T-helper 22 cell (primary cell): Measurements from ENCODE around the gene ALKAL2.

Experiments used
- DNase-seq: peaks from one replicate; pipeline ENCODE4 v3.0.0-alpha.2; 2020; ENCODE audit warnings: low read depth

The ALKAL2 gene

GRCh38 chr2:290090-290722 lies 2.3 kb upstream of the ALKAL2 start:
- no peak for DNase-seq

- DNase-seq, result no peak
These were observed 1.6 kb upstream of the ALKAL2 start for GRCh38 chr2:289362-290089.

DNA sequence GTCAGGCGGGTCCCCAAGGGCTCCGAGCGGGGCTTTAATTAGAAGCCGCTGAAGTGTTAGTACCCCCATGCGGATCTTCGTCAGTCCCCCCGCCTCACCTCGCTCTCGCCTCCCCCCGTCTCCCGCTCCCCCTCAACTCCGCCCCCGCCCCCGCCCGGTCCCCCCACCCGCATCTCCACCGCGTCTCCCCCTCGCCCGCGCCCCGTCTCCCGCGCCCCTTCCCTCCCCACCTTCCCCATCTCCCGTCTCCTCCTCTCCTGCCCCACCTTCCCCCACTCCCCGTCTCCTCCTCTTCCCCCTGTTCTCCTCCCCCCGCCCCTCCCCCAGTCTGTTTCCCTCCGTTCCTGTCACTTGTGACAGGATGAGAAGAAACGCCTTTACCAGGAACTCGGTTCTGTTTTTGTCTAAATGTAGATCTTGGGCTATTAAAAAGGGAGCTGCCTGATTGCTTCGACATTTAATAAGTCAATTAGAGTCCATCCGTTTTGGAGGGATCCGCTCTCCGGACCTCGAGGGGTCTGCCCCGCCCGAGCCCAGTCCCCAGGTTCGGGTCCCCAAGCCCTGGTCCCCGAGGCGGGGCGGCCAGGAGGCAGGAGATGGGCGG lies 969 bp upstream of the ALKAL2 start:
- DNase-seq, result no peak

- DNase-seq, result no peak
These were observed 413 bp downstream of the ALKAL2 start for GRCh38 chr2:287471-287885.

GRCh38 chr2:286774-287392 lies 1.0 kb downstream of the ALKAL2 start:
- no peak for DNase-seq

DNA sequence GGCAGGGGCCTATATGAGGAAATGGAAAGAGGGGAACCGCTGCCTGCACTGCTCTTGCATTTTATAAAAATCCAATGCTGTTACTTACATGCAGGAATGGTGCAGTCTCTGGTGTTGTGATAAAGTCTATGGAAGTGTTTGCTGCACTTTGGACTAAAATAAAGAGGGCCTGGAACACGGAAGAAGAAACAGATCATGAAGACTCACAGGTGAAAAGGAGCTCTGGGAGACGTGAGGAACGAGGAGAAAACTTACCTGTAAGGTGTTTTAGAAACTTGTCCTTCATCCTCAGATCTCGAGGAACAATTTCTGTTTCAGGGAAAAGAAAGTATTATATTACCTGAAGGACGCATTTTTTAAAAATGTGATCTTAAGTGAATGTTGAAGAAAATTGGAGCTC lies 1.9 kb downstream of the ALKAL2 start:
- no peak for DNase-seq

GRCh38 chr2:285531-285930 lies 2.4 kb downstream of the ALKAL2 start:
- no peak for DNase-seq

DNA sequence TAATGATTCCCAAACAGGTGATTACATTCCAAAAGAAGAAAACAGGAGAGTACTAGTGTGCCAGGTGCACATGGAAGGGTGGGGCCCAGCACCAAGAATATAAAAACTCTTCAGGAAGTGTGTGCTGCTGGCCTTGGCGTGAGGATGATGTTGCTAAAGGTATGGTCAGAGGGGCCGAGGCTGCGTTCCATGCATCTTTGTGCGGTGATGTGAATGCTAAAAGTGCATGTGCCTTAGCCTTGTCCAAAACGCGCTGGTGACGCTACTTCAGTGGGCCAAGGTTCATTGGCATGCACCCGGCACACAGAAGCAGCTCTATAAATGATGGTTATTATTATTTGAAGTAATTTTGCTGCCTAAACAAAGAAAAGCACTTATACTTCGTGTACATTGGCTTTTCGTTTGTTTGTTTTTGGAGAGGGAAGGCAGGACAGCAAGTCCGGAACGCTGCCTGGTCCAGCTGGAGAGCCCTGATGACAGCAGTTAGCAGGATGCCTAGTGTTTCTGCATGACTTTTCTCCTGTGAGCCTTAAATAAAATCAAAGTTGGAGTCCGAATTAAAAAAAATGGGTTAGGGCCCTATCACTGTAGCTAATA lies 2.9 kb downstream of the ALKAL2 start:
- DNase-seq, result no peak

DNA sequence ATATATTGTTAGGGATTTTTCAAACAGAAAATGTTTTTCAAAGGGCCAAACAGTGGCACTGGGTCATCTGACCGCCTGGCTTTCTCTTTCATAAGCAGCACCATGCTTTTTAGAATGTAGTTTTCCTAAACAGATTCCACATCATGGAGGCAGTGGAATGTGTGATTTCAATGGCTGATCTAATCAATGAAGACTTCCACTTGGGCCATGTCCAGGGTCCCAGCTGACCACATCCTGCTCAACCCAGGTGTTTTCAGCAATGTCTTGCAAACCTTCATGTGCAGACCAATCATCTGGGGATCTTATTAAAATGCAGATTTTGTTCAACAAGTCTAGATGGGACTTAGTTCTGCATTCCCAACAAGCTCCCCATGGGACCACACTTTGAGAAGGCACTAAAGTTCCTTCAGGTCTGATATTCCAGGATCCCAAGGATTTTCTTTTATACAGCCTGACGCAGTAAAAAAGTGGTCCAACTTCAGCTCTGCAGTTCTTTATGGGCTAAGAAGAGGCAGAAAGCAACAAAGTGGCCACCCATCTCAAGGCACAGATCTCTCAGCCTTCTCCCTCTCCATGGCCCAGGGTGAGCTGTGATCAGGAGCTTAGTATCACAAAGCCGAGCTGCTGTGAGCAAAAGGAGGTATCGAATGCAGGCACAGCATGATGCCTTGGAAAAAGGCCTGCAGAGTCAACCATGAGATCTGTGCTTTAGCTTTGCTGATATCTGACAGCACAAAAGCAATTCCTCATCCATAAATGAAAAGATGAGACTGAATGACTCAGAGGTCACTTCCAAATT lies 3.7 kb downstream of the ALKAL2 start:
- no peak for DNase-seq

DNA sequence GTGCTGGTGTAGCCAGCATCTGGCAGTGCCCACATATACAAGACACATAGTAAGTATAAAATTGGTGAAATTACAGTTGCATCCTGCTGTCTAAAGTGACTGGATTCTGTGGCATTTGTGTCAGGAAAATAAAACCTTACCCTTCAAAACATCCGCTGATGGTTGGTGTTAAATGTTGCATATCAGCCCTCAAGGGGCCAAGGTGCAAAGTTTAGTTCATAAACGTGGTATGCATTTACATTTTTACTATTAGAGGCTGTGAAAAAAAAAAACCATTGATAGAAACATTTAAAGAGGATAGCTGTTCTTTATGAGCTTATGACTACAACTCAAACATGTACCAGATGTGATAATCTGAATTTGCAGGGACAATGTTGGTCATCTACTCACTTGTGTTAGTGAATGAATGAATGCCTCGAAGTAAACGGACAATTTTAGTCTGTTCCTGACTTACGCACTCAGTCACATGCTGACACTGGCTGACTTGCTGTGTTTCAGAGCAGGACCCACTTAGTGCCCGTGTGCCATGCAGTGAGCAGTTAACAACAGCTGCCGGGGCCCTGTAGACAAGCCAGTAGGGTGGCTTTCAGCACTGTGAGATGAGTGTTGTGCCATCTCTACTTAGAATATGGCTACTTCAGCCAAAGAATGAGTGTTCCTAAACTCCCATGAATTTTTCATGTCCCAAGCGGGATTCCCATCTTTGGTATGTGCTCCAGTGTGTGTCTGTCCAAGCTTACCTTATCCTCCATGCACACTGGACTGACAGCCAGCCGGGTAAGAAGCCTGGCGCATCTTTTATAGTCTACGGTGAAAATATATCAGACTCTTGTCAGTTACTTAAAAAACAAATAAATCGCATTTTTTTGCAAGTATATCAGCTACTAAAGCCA lies 5.3 kb downstream of the ALKAL2 start:
- DNase-seq, result no peak

- no peak for DNase-seq
These were observed 6.5 kb downstream of the ALKAL2 start for GRCh38 chr2:281381-281780.

DNA sequence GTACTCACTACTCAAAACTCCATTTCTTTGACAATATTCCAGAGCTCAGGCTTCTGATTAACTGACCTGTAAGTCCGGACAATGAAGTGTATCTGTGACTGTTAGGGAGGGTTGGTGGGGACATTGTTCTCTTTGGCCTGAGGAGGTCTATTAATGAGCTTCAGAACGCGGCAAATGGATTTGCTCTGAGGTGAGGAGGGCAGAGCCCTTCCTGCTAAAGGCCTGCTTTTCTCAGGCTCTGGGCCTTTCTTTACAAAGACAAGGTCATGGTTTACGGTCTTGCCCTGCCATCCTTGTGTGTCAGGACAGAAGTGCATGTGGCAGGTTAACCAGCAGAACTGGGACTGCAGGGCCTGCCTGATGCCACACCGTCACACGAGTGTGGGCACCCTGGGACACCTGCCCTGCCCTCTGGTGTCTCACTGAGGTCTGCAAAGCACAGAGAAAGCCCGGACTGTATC lies 7.2 kb downstream of the ALKAL2 start:
- no peak for DNase-seq

DNA sequence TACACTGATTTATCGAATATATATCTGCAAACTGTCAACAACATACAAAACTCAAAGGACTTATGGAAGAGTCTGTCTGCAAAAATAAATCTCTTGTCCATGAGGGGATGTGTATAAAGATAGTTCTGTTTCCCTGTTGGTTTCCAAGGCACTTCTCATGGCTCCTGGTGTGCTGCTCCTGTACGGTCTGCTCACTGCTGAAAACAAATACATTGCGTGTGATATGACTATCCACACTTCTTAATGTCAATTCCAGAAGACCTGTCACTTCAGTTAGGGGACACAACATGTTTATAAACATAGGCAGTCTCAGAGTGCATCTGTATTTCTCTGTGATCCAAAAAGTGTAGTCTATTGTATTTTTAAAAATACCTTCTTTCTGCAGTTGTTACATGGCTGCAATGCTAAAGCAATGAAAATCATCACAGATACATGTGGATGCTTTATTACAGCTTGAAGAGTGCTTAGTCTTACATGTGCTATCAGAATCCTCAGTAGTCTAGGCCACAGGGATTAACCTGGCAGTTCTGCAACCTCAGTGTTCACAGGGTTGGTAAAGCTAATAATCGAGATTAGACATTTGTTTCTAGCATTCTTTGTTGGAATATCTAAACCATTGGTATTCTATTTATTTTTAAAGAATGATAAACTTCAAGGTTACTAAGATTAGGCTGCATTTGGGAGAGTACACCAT lies 7.8 kb downstream of the ALKAL2 start:
- no peak for DNase-seq

DNA sequence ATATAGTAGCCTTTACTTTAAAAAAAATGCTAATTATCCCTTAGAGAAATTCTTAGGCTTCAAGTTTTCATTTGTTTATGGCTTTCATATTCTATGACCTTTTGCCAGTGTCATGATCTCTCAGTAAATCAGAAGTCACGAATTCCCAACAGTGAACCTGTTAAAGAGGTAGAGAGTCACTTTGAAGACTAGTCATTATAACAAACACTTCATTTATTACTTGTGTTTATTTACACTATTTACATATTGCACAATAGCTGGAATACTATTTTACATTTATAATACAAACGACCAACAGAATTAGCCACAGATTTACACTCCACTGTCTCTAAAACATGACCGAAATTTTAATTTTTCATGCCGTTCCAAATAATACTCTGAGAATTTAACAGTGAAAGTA lies 8.5 kb downstream of the ALKAL2 start:
- DNase-seq, result no peak

DNA sequence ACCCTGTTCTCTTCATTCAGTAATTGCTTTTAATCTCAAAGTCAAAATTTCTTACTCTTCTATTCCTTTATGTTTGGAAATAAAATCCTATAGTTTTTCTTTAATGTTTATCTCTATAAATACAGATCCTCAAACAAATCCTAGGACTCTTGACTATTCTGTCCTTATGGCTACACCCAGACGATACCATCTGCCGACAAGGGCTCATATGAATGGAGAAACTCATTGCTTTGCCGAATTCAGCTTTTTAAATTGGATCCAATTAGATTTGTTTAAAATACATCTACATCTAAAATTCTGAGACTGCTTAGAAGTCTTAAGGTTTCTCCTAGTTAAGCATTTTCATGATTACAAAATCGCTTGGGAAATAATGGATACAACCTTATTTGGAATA lies 9.0 kb downstream of the ALKAL2 start:
- no peak for DNase-seq

DNA sequence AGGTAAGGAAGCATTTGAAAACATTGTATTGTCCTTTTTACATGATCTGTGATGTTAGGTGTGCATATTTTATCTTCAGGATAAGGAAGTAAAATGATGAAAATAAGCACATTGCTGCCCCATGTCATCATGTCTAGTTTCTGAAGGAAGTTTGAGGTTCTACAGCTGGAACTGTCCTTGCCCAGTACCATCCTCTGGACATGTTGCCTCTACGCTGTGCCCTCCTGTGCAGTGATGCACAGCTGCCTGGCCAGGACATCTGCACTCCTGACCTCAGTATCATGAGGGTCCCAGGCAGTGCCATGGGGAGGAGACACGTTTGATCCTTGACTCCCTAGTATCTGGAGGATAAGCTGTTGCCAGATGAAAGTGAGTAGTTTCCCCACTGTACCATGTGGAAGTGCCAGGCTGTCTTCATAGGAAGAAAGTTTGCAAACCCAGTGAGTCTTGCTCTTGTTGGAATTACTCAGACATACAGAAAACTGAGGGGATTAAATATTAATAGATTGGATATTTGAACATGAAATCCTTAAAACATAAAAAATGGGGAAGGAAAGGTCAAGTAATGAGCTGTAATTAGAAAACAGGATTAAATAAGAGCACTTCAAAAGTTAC lies 9.5 kb downstream of the ALKAL2 start:
- DNase-seq, result no peak

- no peak for DNase-seq
These were observed 12.4 kb downstream of the ALKAL2 start for GRCh38 chr2:275466-275865.

DNA sequence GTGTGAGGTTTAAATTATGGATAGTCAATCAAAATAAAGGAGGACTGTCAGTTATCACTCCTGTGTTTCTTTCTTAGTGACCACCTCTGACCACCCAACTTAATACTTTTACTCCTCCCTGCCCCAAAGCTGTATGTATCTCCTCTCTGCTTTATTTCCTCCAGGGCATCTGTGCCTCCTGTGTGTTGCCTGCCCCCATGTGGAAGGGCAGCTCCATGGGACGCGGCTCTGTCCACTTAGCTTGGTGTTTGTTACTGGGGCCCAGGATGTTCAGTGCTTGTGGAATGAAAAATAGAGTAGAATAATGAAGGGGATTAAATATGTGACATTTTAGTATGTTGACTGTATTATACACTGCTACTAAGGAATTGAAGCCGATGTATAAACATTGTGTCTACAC lies 13.4 kb downstream of the ALKAL2 start:
- no peak for DNase-seq

DNA sequence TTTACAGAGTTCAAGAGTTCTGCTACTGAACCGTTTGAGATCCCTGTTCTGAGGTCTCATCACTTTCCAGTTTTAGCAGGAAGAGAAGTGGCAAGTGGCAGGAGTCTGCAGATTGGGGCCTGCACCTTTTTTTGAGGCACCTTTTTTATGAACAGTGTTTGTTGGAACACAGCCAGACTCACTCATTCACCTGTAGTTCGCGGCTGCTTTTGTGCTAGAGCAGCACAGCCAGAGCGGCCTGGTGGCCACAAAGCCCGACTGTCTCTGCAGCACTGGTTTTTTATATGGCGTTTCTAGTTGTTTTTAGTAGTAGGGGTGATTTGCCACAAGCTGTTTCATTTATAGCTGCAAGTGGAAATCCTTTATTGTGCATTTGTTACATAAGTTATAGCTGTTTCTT lies 14.6 kb downstream of the ALKAL2 start:
- DNase-seq, result no peak

- no peak for DNase-seq
These were observed 16.0 kb downstream of the ALKAL2 start for GRCh38 chr2:271917-272316.
